Astrocyte (in vitro differentiated cells and primary cell): ENCODE data around the gene DNAAF2. TPM values are rescaled to one million over a fixed set of nuclear protein-coding genes. Genes with fewer than 3 reads are reported as not detected.

Source experiments
- DNase-seq: peaks from one replicate; pipeline ENCODE4 v3.0.0-alpha.2; 2010; ENCODE audit warnings: low read depth
- FAIRE-seq: peaks from 2 replicates; lab custom pipeline; 2011; peaks lifted over from hg19 to GRCh38; lab: Jason Lieb, UNC
- H2AFZ ChIP-seq: 2 replicates; pipeline ENCODE4 v1.6.0; 2012; ENCODE audit warnings: low read depth, low read length, inconsistent platforms
- H3K27ac ChIP-seq: 2 replicates; pipeline ENCODE4 v1.5.1; 2011; ENCODE audit warnings: low read depth, low read length, inconsistent platforms
- H3K27me3 ChIP-seq: 2 replicates; pipeline ENCODE4 v1.6.0; 2011; ENCODE audit warnings: low read length, inconsistent platforms; ENCODE audit not compliant: insufficient read depth
- H3K36me3 ChIP-seq: 2 replicates; pipeline ENCODE4 v1.5.1; 2011; ENCODE audit warnings: low read length, inconsistent platforms; ENCODE audit not compliant: insufficient read depth
- H3K4me1 ChIP-seq: 2 replicates; pipeline ENCODE4 v1.5.1; 2011; ENCODE audit warnings: low read length, inconsistent platforms; ENCODE audit not compliant: insufficient read depth
- H3K4me2 ChIP-seq: 2 replicates; pipeline ENCODE4 v1.6.0; 2012; ENCODE audit warnings: low read length, inconsistent platforms
- H3K4me3 ChIP-seq: 2 replicates; pipeline ENCODE4 v1.5.1; 2011; ENCODE audit warnings: low read depth, mild to moderate bottlenecking, low read length, inconsistent platforms; ENCODE audit not compliant: insufficient read depth
- H3K79me2 ChIP-seq: 2 replicates; pipeline ENCODE4 v1.6.0; 2012; ENCODE audit warnings: mild to moderate bottlenecking, low read length, inconsistent platforms; ENCODE audit not compliant: insufficient read depth
- H3K9ac ChIP-seq: 2 replicates; pipeline ENCODE4 v1.6.0; 2012; ENCODE audit warnings: mild to moderate bottlenecking, low read length, inconsistent platforms
- H3K9me3 ChIP-seq: 2 replicates; pipeline ENCODE4 v1.5.1; 2012; ENCODE audit warnings: low read depth, mild to moderate bottlenecking, low read length, inconsistent platforms; ENCODE audit not compliant: insufficient read depth
- H4K20me1 ChIP-seq: 2 replicates; pipeline ENCODE4 v1.6.0; 2012; ENCODE audit warnings: low read length, inconsistent platforms; ENCODE audit not compliant: insufficient read depth
- H3K27ac Mint-ChIP-seq: one replicate; pipeline ENCODE4 v1.8.0; 2021; ENCODE audit warnings: mild to moderate bottlenecking, mixed read lengths; ENCODE audit not compliant: unreplicated experiment
- H3K27me3 Mint-ChIP-seq: one replicate; pipeline ENCODE4 v1.8.0; 2021; ENCODE audit warnings: low read depth, mixed read lengths; ENCODE audit not compliant: unreplicated experiment
- H3K36me3 Mint-ChIP-seq: one replicate; pipeline ENCODE4 v1.8.0; 2021; ENCODE audit warnings: low read depth, mixed read lengths; ENCODE audit not compliant: unreplicated experiment
- H3K4me1 Mint-ChIP-seq: one replicate; pipeline ENCODE4 v1.8.0; 2021; ENCODE audit warnings: low read depth, mixed read lengths; ENCODE audit not compliant: unreplicated experiment
- H3K4me3 Mint-ChIP-seq: one replicate; pipeline ENCODE4 v1.8.0; 2021; ENCODE audit warnings: mild to moderate bottlenecking, moderate library complexity, mixed read lengths; ENCODE audit not compliant: unreplicated experiment
- H3K9me3 Mint-ChIP-seq: one replicate; pipeline ENCODE4 v1.8.0; 2021; ENCODE audit warnings: mild to moderate bottlenecking, mixed read lengths; ENCODE audit not compliant: unreplicated experiment
- EZH2 ChIP-seq: IDR thresholded peaks from 2 replicates; pipeline ENCODE4 v1.6.1; 2012; ENCODE audit warnings: mild to moderate bottlenecking, low read length, inconsistent platforms; ENCODE audit not compliant: insufficient read depth
- total RNA-seq: library from RNA; stranded (reverse); gene quantifications from 2 replicates; pipeline ENCODE4 v1.2.1, GENCODE V29; 2021
- TF ChIP-seq, protein P1 (sequence below): IDR thresholded peaks from 2 replicates; pipeline ENCODE4 v1.5.1; 2011; ENCODE audit warnings: low read depth, mild to moderate bottlenecking, inconsistent platforms, low read length, moderate library complexity; ENCODE audit not compliant: insufficient read depth

Gene DNAAF2
- total RNA-seq, 1 donor from 2014 or later = 10.7 TPM

GRCh38 chr14:49621114-49621881 lies 13.7 kb downstream of the DNAAF2 start:
- Histone ChIP-seq H4K20me1 (peaks cover 70% of the 10 kb centered on the region), H2AFZ (peak overlapping the region; percentile 79)
- H3K4me1 Mint-ChIP-seq = peaks cover 30% of the 10 kb centered on the region

GRCh38 chr14:49620182-49621113 lies 14.6 kb downstream of the DNAAF2 start, which contains the start of the genes MGAT2 and RPL36AL:
TSS of gene MGAT2 (plus strand) at chr14:49620799. CDS start at chr14:49621269, 470 bp downstream.
TSS of gene RPL36AL (minus strand) at chr14:49620626. CDS start at chr14:49619104, 1,522 bp downstream.
- FAIRE-seq = no peak
- peaks cover 14% of the 10 kb centered on the region for H3K36me3 ChIP-seq
- no peaks in the 10 kb centered on the region for H3K27me3 Mint-ChIP-seq

More at GRCh38 chr14:49621114-49621881, 13.7 kb downstream of the DNAAF2 start:
- Histone ChIP-seq H3K4me2 (peak overlapping the region; percentile 99), H3K9me3 (no peaks in the 10 kb centered on the region), H3K36me3 (peaks cover 16% of the 10 kb centered on the region), H3K9ac (peak overlapping the region; percentile 98), H3K27me3 (no peaks in the 10 kb centered on the region), H3K4me3 (peak overlapping the region; percentile 98), H3K79me2 (peaks cover 88% of the 10 kb centered on the region), H3K4me1 (peaks cover 38% of the 10 kb centered on the region), H3K27ac (peak overlapping the region; percentile 90)
- H3K27me3 Mint-ChIP-seq = no peaks in the 10 kb centered on the region
- peak overlapping the region; percentile 98 for H3K4me3 Mint-ChIP-seq
- H3K27ac Mint-ChIP-seq = peak overlapping the region; percentile 77
- TF ChIP-seq, protein P1, sequence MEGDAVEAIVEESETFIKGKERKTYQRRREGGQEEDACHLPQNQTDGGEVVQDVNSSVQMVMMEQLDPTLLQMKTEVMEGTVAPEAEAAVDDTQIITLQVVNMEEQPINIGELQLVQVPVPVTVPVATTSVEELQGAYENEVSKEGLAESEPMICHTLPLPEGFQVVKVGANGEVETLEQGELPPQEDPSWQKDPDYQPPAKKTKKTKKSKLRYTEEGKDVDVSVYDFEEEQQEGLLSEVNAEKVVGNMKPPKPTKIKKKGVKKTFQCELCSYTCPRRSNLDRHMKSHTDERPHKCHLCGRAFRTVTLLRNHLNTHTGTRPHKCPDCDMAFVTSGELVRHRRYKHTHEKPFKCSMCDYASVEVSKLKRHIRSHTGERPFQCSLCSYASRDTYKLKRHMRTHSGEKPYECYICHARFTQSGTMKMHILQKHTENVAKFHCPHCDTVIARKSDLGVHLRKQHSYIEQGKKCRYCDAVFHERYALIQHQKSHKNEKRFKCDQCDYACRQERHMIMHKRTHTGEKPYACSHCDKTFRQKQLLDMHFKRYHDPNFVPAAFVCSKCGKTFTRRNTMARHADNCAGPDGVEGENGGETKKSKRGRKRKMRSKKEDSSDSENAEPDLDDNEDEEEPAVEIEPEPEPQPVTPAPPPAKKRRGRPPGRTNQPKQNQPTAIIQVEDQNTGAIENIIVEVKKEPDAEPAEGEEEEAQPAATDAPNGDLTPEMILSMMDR = no peak
- no peak for TF ChIP-seq EZH2
- no peaks in the 10 kb centered on the region for H3K9me3 Mint-ChIP-seq
- DNase-seq (peak; percentile 35), FAIRE-seq (no peak)
- peaks cover 9% of the 10 kb centered on the region for H3K36me3 Mint-ChIP-seq

More at GRCh38 chr14:49620182-49621113, 14.6 kb downstream of the DNAAF2 start, which contains the start of the genes MGAT2 and RPL36AL:
- peak within 1 kb of the TSS; percentile 98 for H3K27ac ChIP-seq
- peak within 1 kb of the TSS; percentile 99 for H3K4me2 ChIP-seq
- peak within 1 kb of the TSS; percentile 98 for H3K27ac Mint-ChIP-seq
- peaks cover 30% of the 10 kb centered on the region for H3K4me1 Mint-ChIP-seq
- TF ChIP-seq, protein P1 = no peak
- TF ChIP-seq EZH2 = no peak
- H4K20me1 ChIP-seq = peaks cover 67% of the 10 kb centered on the region
- peak within 1 kb of the TSS; percentile 98 for H3K4me3 ChIP-seq
- H3K36me3 Mint-ChIP-seq = peaks cover 9% of the 10 kb centered on the region
- no peaks in the 10 kb centered on the region for H3K9me3 Mint-ChIP-seq
- peak within 1 kb of the TSS; percentile 98 for H3K9ac ChIP-seq
- peaks cover 38% of the 10 kb centered on the region for H3K4me1 ChIP-seq
- H2AFZ ChIP-seq = peak within 1 kb of the TSS; percentile 79
- no peaks in the 10 kb centered on the region for H3K27me3 ChIP-seq
- peak within 1 kb of the TSS; percentile 98 for H3K4me3 Mint-ChIP-seq
- peaks cover 83% of the 10 kb centered on the region for H3K79me2 ChIP-seq
- no peaks in the 10 kb centered on the region for H3K9me3 ChIP-seq
- peak; percentile 98 for DNase-seq
